ENCODE data around the gene SNX15.

The SNX15 gene

DNA sequence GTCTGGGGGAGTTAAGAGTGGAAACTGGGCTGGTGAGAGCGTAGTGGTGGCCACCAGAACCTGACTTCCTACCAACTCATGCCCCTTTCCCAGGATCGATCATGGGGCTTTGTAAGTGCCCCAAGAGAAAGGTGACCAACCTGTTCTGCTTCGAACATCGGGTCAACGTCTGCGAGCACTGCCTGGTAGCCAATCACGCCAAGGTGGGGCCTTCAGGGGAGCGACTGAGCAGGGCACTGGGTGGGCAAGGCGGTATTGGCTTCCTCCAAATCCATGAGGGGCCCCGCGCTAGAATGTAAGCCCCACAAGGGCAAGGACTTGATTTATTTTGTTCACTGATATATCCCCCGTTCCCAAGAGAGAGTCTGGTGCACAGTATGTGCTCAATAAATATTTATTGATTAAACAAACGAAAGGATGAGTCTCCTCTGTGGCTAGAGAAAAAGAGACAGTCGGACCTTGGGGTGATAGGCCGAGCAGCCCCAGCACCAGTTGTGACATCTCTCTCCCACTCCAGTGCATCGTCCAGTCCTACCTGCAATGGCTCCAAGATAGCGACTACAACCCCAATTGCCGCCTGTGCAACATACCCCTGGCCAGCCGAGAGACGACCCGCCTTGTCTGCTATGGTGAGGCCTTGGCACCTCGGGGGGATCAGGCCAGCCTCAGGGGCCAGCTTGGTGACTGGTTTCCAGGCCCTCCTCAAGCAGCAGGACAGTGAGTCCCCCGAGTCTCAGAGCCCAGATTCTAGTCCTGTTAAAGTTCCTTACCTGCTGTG is 57.5 kb downstream of the SNX15 start:
- DNase-seq (ENCODE audit: low read depth) = no peak

DNA sequence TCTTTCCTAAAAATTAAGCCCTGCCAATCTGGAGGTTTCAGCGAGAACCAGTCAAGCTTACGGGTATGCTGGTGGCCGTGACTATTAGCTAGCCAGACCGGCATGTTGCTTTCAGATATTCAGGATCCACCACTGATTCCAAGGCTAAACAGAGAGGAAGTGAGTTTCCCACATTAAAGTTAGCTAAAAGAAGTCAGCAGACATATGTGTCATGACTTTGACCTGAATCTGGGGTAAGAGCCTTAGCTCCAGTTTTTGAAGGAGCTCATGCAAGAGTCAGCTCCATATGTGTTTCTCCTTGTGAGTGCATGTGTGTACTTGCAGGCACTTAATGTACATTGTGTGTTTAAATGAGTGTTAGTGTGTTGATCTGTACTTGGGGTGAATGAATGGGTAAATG is 58.2 kb downstream of the SNX15 start:
- no peak for DNase-seq (ENCODE audit: low read depth)

DNA sequence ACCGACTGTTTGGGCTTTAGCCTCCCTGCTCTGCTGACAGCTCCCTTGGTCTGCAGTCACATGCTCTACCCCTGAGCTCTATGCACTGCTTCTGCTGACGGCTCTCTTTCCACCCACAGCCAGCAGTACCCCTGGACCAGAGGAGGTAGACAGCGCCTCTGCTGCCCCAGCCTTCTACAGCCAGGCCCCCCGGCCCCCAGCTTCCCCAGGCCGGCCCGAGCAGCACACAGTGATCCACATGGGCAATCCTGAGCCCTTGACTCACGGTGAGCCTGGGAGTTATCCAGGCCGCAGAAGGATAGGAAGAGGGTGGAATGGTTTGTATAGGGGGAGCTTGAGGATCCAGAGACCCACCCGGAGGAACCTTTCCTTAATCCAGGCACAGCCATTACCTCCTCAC is 59.6 kb downstream of the SNX15 start:
- DNase-seq (ENCODE audit: low read depth) = no peak

DNA sequence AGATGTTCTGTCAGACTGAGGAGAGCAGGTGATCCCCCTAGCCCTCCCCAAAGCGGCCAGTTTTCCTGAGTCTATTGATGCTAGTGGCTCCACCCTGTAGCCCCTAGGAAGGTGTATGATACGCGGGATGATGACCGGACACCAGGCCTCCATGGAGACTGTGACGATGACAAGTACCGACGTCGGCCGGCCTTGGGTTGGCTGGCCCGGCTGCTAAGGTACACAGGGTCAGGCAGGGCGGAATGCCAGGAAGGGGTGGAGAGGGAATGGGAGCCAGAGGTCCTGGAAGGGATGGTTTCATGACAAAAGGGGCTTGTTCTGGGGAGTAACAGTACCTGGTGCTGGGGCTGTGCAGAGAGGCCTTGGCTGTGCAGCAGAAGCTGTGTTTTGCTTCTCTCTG is 60.0 kb downstream of the SNX15 start:
- no peak for DNase-seq (ENCODE audit: low read depth)

DNA sequence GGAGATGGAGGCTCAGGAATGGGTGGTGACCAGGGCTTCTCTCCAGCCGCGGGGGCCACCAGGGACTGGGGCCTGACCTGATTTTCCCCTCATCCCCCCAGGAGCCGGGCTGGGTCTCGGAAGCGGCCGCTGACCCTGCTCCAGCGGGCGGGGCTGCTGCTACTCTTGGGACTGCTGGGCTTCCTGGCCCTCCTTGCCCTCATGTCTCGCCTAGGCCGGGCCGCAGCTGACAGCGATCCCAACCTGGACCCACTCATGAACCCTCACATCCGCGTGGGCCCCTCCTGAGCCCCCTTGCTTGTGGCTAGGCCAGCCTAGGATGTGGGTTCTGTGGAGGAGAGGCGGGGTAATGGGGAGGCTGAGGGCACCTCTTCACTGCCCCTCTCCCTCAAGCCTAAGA is 60.6 kb downstream of the SNX15 start:
- DNase-seq (ENCODE audit: low read depth) = no peak

DNA sequence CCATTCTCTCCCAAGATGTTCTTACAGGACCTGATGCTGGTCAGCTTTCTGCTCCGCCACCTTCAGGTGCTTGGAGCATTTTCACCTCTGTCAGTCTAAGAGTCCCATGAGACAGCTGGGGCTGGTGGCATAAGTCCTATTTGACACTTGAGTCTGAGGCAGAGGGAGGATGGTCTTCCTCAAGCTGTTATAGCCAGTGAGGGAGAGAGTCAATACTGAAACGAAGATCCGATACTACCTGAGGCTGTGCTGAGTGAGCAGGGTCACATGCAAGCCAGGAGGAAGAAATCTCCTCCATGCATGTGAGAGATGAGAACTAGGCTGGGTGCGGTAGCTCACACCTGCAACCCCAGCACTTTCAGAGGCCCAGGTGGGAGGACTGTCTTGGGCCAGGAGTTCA is 62.4 kb downstream of the SNX15 start:
- DNase-seq (ENCODE audit: low read depth) = no peak

All from CMK (cell line).